Smooth muscle cell (in vitro differentiated cells): ENCODE data around the gene CYB5A. TPM values are rescaled to one million over a fixed set of nuclear protein-coding genes. Genes with fewer than 3 reads are reported as not detected.

Experiments used
- DNase-seq: peaks from one replicate; lab custom pipeline; 2025; ENCODE audit not compliant: unreplicated experiment; lab: John Stamatoyannopoulos, UW
- H2AFZ ChIP-seq: fragments of 200-600 bp; sonication (generic); 2 replicates; pipeline ENCODE4 v1.6.0; 2016; ENCODE audit warnings: antibody characterized with exemption, low read depth, mild to moderate bottlenecking
- H3F3A ChIP-seq: fragments of 200-600 bp; sonication (generic); 2 replicates; pipeline ENCODE4 v1.6.0; 2017; ENCODE audit warnings: antibody characterized with exemption, low read depth
- H3K27ac ChIP-seq: fragments of 200-600 bp; sonication (generic); 2 replicates; pipeline ENCODE4 v1.5.1; 2016; ENCODE audit warnings: low read depth, mild to moderate bottlenecking
- H3K27me3 ChIP-seq: fragments of 200-600 bp; sonication (generic); 2 replicates; pipeline ENCODE4 v1.6.1; 2016; ENCODE audit warnings: low read depth, mild to moderate bottlenecking
- H3K36me3 ChIP-seq: fragments of 200-600 bp; sonication (generic); 2 replicates; pipeline ENCODE4 v1.5.1; 2016; ENCODE audit warnings: low read depth
- H3K4me1 ChIP-seq: fragments of 200-600 bp; sonication (generic); 2 replicates; pipeline ENCODE4 v1.5.1; 2016; ENCODE audit warnings: low read depth
- H3K4me2 ChIP-seq: fragments of 200-600 bp; sonication (generic); 2 replicates; pipeline ENCODE4 v1.6.0; 2016; ENCODE audit warnings: mild to moderate bottlenecking
- H3K4me3 ChIP-seq: fragments of 200-600 bp; sonication (generic); 2 replicates; pipeline ENCODE4 v1.5.1; 2016; ENCODE audit warnings: mild to moderate bottlenecking
- H3K79me2 ChIP-seq: fragments of 200-600 bp; sonication (generic); 2 replicates; pipeline ENCODE4 v1.6.0; 2016; ENCODE audit warnings: low read depth, mild to moderate bottlenecking
- H3K9ac ChIP-seq: fragments of 200-600 bp; sonication (generic); 2 replicates; pipeline ENCODE4 v1.6.0; 2016; ENCODE audit warnings: low read depth
- H3K9me3 ChIP-seq: fragments of 200-600 bp; sonication (generic); replicated peaks from 2 replicates; pipeline ENCODE4 v1.5.1; 2016; ENCODE audit warnings: low read depth
- H4K20me1 ChIP-seq: fragments of 200-600 bp; sonication (generic); 2 replicates; pipeline ENCODE4 v1.6.0; 2016; ENCODE audit warnings: low read depth
- CTCF ChIP-seq: fragments of 200-600 bp; sonication (generic); IDR thresholded peaks from 2 replicates; pipeline ENCODE4 v1.5.1; 2017; ENCODE audit warnings: borderline replicate concordance, mild to moderate bottlenecking, antibody characterized with exemption; ENCODE audit not compliant: insufficient read depth, poor library complexity, severe bottlenecking
- WGBS: methylation state at CpG from one replicate; pipeline ENCODE4 v1.1.7; 2016; ENCODE audit warnings: low lambda C conversion rate; 5-methylcytosine and 5-hydroxymethylcytosine counted together
- polyA plus RNA-seq: library from polyadenylated mRNA; unstranded; fragments of >200 nt; fragmentation: Nextera tagmentation; extraction: Ambion mirVana; gene quantifications from 2 replicates; pipeline ENCODE4 v1.2.1, GENCODE V29; 2016
- total RNA-seq: library from RNA; depleted of rRNA; stranded (reverse); fragments of >200 nt; gene quantifications from 2 replicates; pipeline ENCODE4 v1.2.3, GENCODE V29; 2014

The CYB5A gene
- total and polyA plus RNA-seq, 2 experiments from 2014 or later: 52.8 to 83.2 TPM

GRCh38 chr18:74281011-74281979, 10.5 kb downstream of the CYB5A start:
- Histone ChIP-seq H3K4me3 (no peak overlapping the region), H3K9me3 (no peaks in the 10 kb centered on the region), H3K27ac (no peak overlapping the region), H3K4me2 (no peak overlapping the region), H4K20me1 (peaks cover 5% of the 10 kb centered on the region), H3K9ac (no peak overlapping the region), H3K36me3 (no peaks in the 10 kb centered on the region), H3K79me2 (peaks cover 53% of the 10 kb centered on the region), H2AFZ (no peak overlapping the region), H3K4me1 (peaks cover 12% of the 10 kb centered on the region), H3F3A (no peaks in the 10 kb centered on the region), H3K27me3 (no peaks in the 10 kb centered on the region)
- 55% methylated on average over 4 of the region's 4 CpGs for WGBS
- TF ChIP-seq CTCF: no peak
- no peak for DNase-seq

- peaks cover 12% of the 10 kb centered on the region for H3K4me1 ChIP-seq
- no peak for DNase-seq
- H3K36me3 ChIP-seq: no peaks in the 10 kb centered on the region
- no peak overlapping the region for H3K9ac ChIP-seq
- 98% methylated on average over 7 of the region's 7 CpGs for WGBS
- H3K27me3 ChIP-seq: no peaks in the 10 kb centered on the region
- no peak for TF ChIP-seq CTCF
- H3K27ac ChIP-seq: no peak overlapping the region
- H3K79me2 ChIP-seq: peaks cover 66% of the 10 kb centered on the region
- no peak overlapping the region for H3K4me3 ChIP-seq
- H2AFZ ChIP-seq: no peak overlapping the region
- H3K9me3 ChIP-seq: no peaks in the 10 kb centered on the region
- peaks cover 5% of the 10 kb centered on the region for H4K20me1 ChIP-seq
- H3K4me2 ChIP-seq: no peak overlapping the region
- no peaks in the 10 kb centered on the region for H3F3A ChIP-seq
These were observed 12.8 kb downstream of the CYB5A start for GRCh38 chr18:74278983-74279382.

- WGBS: 81% methylated on average over 7 of the region's 7 CpGs
- DNase-seq: no peak
- H3K79me2 ChIP-seq: peaks cover 70% of the 10 kb centered on the region
- H2AFZ ChIP-seq: no peak overlapping the region
- no peak overlapping the region for H3K9ac ChIP-seq
- no peaks in the 10 kb centered on the region for H3K36me3 ChIP-seq
- peaks cover 8% of the 10 kb centered on the region for H3K4me1 ChIP-seq
- H3K27ac ChIP-seq: no peak overlapping the region
- no peaks in the 10 kb centered on the region for H3K27me3 ChIP-seq
- H3K4me2 ChIP-seq: no peak overlapping the region
- TF ChIP-seq CTCF: no peak
- H4K20me1 ChIP-seq: peaks cover 5% of the 10 kb centered on the region
- no peaks in the 10 kb centered on the region for H3K9me3 ChIP-seq
- no peaks in the 10 kb centered on the region for H3F3A ChIP-seq
- no peak overlapping the region for H3K4me3 ChIP-seq
These were observed 13.7 kb downstream of the CYB5A start for GRCh38 chr18:74278058-74278457.
